Chondrocyte (in vitro differentiated cells): ENCODE data around the gene FGF12. TPM values are rescaled to one million over a fixed set of nuclear protein-coding genes. Genes with fewer than 3 reads are reported as not detected.

Experiments
- DNase-seq: peaks from one replicate; pipeline ENCODE4 v3.0.0; 2021; ENCODE audit warnings: mixed read lengths, low spot score
- H3K27ac Mint-ChIP-seq: one replicate; pipeline ENCODE4 v1.8.0; 2021; ENCODE audit warnings: mild to moderate bottlenecking, moderate library complexity, mixed read lengths; ENCODE audit not compliant: unreplicated experiment
- H3K27me3 Mint-ChIP-seq: 2 replicates; pipeline ENCODE4 v1.8.0; 2021; ENCODE audit warnings: low read depth, mixed read lengths
- H3K36me3 Mint-ChIP-seq: 2 replicates; pipeline ENCODE4 v1.8.0; 2021; ENCODE audit warnings: low read depth, mixed read lengths
- H3K4me1 Mint-ChIP-seq: 2 replicates; pipeline ENCODE4 v1.8.0; 2021; ENCODE audit warnings: low read depth, mild to moderate bottlenecking, mixed read lengths
- H3K4me3 Mint-ChIP-seq: one replicate; pipeline ENCODE4 v1.8.0; 2021; ENCODE audit warnings: mild to moderate bottlenecking, moderate library complexity, mixed read lengths; ENCODE audit not compliant: unreplicated experiment
- H3K9me3 Mint-ChIP-seq: 2 replicates; pipeline ENCODE4 v1.8.0; 2021; ENCODE audit warnings: low read depth, mixed read lengths
- total RNA-seq: library from RNA; stranded (reverse); gene quantifications from 3 replicates; pipeline ENCODE4 v1.2.1, GENCODE V29; 2021
- TF ChIP-seq, protein P1 (sequence below): fragments of 200-600 bp; sonication (generic); IDR thresholded peaks from 2 replicates; pipeline ENCODE4 v1.5.0; 2021; ENCODE audit warnings: antibody characterized with exemption, mild to moderate bottlenecking, moderate library complexity

Gene FGF12
- total RNA-seq, 1 donor from 2014 or later, result 0.15 TPM

DNA sequence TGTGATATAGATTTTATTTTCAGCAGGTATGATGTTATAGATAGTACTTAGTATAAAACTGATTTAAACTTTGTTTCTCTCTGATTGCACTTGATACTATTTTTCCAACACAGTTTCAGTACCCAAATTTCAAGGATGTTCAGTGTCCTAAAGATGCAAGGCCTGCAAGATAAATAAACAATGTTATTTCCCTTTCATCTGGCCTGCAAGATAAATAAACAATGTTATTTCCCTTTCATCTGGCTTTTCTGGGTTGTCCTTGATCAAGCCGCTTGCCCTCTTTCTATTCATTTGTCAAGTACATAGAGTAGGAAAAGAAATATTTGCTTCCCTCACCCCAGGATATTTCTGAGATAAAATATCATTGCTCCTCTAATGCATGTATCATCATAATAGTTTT, 571.0 kb downstream of the FGF12 start:
- H3K4me1 Mint-ChIP-seq, result no peaks in the 10 kb centered on the region
- H3K4me3 Mint-ChIP-seq, result no peak overlapping the region
- no peak overlapping the region for H3K27ac Mint-ChIP-seq
- no peaks in the 10 kb centered on the region for H3K9me3 Mint-ChIP-seq
- no peaks in the 10 kb centered on the region for H3K36me3 Mint-ChIP-seq
- H3K27me3 Mint-ChIP-seq, result peaks cover 28% of the 10 kb centered on the region
- DNase-seq, result no peak
- TF ChIP-seq, protein P1, sequence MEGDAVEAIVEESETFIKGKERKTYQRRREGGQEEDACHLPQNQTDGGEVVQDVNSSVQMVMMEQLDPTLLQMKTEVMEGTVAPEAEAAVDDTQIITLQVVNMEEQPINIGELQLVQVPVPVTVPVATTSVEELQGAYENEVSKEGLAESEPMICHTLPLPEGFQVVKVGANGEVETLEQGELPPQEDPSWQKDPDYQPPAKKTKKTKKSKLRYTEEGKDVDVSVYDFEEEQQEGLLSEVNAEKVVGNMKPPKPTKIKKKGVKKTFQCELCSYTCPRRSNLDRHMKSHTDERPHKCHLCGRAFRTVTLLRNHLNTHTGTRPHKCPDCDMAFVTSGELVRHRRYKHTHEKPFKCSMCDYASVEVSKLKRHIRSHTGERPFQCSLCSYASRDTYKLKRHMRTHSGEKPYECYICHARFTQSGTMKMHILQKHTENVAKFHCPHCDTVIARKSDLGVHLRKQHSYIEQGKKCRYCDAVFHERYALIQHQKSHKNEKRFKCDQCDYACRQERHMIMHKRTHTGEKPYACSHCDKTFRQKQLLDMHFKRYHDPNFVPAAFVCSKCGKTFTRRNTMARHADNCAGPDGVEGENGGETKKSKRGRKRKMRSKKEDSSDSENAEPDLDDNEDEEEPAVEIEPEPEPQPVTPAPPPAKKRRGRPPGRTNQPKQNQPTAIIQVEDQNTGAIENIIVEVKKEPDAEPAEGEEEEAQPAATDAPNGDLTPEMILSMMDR, result no peak

GRCh38 chr3:192155194-192155593, 572.1 kb downstream of the FGF12 start:
- Mint-ChIP-seq H3K27me3 (peaks cover 22% of the 10 kb centered on the region), H3K4me1 (no peaks in the 10 kb centered on the region), H3K9me3 (no peaks in the 10 kb centered on the region), H3K27ac (no peak overlapping the region), H3K4me3 (peak overlapping the region; percentile 42), H3K36me3 (no peaks in the 10 kb centered on the region)
- no peak for DNase-seq
- TF ChIP-seq, protein P1, result no peak

DNA sequence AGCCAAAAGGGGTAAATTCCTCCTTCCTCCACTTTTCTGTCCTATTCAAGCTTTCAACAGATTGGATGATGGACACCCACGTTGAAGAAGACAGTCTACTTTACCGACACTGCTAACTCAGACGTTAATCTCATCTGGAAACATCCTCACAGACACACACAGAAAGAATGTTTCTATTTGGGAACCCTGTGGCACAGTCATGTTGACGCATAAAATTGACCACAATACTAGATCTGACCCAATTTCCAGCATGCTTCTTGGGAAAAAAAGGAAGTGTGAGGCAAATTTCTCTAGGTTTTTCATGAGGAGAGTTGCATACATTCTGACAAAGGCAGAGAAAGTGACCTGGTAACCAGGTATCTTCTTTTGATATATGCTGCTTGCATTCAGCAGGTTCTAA, 594.1 kb downstream of the FGF12 start:
- Mint-ChIP-seq H3K4me3 (no peak overlapping the region), H3K27ac (no peak overlapping the region), H3K27me3 (peaks cover 15% of the 10 kb centered on the region), H3K36me3 (no peaks in the 10 kb centered on the region), H3K9me3 (no peaks in the 10 kb centered on the region), H3K4me1 (no peaks in the 10 kb centered on the region)
- TF ChIP-seq, protein P1, result no peak
- no peak for DNase-seq

GRCh38 chr3:192130534-192131132, 596.7 kb downstream of the FGF12 start:
- Mint-ChIP-seq H3K9me3 (no peaks in the 10 kb centered on the region), H3K4me3 (no peak overlapping the region), H3K4me1 (no peaks in the 10 kb centered on the region), H3K36me3 (no peaks in the 10 kb centered on the region), H3K27ac (no peak overlapping the region), H3K27me3 (peaks cover 22% of the 10 kb centered on the region)
- DNase-seq, result no peak
- TF ChIP-seq, protein P1, result peak; percentile 82

GRCh38 chr3:192129586-192129985, 597.8 kb downstream of the FGF12 start:
- no peak for DNase-seq
- no peak overlapping the region for H3K4me3 Mint-ChIP-seq
- TF ChIP-seq, protein P1, result no peak
- H3K9me3 Mint-ChIP-seq, result no peaks in the 10 kb centered on the region
- H3K27ac Mint-ChIP-seq, result no peak overlapping the region
- H3K4me1 Mint-ChIP-seq, result no peaks in the 10 kb centered on the region
- no peaks in the 10 kb centered on the region for H3K36me3 Mint-ChIP-seq
- peaks cover 18% of the 10 kb centered on the region for H3K27me3 Mint-ChIP-seq
